Epidermal melanocyte (primary cell): ENCODE results near the gene UGP2.
A peak's percentile ranks its signal among the peaks of the same experiment; 100 is the strongest.
"Not testable (repeated sequence)": the region's sequence is repeated elsewhere in the genome, so short reads cannot be mapped to it uniquely, and the experiment has no call there.

Experiments
- DNase-seq: peaks from one replicate; pipeline ENCODE4 v3.0.0; 2011; ENCODE audit warnings: low spot score; ENCODE audit not compliant: insufficient read length

UGP2 gene

DNA sequence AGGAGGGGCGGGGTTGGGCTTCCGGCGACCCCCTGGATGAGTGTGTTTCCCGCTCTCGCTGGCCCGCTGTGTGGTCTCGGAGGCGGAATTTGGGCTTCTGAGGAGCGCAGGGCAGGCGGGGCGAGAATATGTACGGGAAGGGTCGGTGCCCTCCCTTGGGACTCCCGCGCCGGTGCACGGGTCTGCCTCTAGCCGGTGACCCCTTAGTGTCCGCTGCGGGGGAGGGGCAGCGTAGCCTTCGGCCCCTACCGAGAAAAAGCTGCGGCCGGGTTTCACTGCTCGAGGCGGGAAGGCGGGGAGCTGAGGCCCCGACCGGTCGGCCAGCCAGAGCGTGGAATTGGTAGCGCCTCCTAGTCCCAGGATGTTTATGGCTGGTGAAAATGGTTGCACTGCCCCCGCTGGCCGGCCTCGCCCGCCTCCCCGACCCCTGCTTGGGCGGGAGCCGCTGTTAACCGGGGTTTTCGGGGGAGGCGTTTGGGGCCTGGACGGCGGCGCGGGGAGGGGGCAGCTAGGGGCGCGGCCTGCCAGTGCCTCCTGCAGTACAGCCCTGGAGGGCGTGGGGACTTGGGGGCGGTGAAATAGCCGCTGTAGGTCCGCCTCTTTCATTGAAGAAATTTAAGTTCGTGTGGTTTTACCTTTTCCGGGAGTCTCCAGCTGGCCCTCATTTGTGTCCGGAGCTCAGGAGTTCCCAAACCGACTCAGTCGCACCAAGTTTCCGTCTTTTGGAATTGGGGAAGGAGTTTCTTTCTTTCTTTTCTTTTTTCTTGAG is at the start of gene UGP2:
Gene UGP2, plus strand, starts transcription at position 643 of the 769 bp plus-strand sequence. CDS start 290 bp downstream, outside the sequence.
- peak; percentile 27 for DNase-seq

DNA sequence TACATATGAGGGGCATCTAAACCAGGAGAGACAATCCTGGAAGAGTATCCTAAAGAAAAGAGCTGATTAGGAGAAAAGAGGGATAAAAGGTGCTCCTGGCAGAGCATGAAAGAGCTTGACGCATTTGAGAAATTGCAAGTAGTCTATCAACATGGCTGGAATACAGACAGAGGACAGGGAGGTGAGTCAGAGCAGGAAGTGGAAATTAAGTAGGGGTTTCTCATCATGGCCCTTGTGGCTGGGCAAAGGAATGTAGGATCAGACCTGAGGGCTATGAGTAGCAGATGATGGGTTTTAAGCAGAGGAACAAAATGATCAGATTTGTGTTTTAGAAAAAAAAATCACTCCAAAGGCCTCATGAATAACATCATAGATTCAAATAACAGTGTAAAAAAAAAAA is 49.2 kb upstream of the UGP2 start:
- DNase-seq, result no peak

DNA sequence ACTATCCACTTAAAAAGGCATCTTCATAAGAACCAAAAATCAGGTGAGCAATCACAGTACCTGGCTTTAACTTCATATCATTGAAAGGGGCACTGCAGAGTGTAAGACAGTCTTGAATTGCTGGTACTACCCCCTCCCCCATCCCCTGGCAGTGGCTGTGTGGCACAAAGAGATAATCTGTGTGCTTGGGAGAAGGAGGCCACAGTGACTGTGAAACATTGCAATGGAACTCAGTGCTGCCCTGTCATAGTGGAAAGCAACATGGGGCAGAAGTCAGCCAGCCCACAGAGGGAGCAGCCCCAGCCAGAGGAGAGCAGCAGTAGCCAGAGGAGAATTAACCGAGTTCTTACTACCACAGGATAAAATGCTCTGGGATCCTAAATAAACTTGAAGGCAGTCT is 45.3 kb upstream of the UGP2 start:
- DNase-seq, result no peak

DNA sequence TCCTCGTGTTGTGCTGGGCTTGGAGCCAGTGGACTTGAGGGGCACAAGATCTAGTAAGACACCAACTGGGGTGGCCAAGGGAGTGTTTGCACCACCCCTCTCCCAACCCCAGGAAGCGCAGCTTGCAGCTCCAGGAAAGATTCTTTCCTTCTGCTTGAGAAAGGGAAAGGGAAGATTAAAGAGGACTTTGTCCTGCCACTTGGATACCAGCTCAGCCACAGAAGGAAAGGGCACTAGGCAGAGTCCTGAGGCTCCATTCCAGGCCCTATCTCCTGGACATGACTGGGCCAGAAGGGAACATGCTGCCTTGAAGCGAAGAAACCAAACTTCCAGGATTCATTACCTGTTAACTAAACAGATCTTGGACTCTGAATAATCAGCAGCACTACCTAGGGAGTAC is 44.9 kb upstream of the UGP2 start:
- DNase-seq, result no peak

DNA sequence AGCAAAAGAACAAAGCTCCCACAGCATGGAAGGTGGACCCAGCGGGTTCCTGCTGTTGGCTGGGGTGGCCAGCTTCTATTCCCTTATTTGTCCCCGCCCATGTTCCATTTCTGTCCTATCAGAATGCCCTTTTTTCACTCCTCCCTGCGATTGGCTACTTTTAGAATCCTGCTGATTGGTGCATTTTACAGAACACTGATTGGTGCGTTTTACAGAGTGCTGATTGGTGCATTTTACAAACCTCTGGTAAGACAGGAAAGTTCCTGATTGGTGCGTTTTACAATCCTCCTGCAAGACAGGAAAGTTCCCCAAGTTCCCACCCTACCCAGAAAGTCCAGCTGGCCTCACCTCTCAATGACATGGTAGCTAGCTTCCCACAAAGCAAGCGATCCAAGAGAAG is 40.2 kb upstream of the UGP2 start:
- DNase-seq, result no peak

DNA sequence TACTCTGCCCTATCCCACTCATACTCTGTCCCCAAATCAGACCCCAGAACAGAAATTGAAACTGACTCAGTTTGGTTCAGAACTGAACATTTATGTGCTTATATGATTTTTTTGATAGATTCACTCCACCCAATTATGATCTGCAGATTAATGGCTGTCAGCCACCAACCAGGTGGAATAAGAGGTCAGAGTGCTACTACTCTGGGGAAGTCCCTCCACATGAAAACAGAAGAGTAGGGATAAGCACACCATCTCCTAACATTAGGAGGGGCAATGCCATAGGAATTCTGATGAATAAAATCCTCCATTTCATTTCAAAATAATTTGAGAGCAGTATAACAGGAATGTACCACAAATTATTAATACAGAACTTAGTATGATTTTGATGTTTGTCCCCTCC is 36.3 kb upstream of the UGP2 start:
- no peak for DNase-seq

DNA sequence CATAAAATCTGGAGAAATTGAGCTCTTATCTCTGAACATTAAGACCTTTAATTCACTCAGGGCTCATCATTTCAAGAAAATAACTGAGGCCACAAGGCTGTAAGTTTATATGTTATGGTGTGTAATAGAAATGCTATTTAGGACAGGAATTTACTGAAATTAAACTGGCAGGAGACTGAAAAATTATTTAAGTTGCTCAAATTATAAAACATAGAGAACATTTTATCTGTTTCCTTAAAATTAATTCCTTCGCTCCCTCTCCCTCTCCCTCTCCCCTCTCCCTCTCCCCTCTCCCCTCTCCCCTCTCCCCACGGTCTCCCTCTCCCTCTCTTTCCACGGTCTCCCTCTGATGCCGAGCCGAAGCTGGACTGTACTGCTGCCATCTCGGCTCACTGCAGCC is 33.7 kb upstream of the UGP2 start:
- DNase-seq, result not testable (repeated sequence)

DNA sequence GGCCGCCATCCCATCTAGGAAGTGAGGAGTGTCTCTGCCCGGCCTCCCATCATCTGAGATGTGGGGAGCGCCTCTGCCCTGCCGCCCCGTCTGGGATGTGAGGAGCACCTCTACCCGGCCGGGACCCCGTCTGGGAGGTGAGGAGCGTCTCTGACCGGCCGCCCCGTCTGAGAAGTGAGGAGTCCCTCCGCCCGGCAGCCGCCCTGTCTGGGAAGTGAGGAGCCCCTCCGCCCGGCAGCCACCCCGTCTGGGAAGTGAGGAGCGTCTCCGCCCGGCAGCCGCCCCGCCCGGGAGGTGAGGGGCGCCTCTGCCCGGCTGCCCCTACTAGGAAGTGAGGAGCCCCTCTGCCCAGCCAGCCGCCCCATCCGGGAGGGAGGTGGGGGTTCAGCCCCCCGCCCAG is 32.8 kb upstream of the UGP2 start:
- DNase-seq, result not testable (repeated sequence)

DNA sequence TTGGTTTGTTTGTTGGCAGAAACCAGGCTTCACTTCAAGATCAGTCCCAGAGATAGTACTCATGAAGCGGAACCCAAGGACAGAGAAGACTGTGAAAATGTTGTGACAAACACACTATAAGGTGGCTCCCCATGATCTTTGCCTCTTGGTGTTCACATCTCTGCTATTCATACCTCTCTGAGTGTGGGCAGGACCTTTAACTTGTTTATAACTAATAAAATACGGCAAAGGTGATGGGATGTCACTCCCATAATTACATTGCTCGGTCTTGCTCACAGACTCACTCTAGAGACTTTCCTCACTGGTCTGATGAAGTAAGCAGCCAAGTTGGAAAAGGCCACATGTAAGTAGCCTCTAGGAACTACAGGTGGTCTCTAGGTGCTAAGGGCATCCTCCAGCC is 30.6 kb upstream of the UGP2 start:
- no peak for DNase-seq

DNA sequence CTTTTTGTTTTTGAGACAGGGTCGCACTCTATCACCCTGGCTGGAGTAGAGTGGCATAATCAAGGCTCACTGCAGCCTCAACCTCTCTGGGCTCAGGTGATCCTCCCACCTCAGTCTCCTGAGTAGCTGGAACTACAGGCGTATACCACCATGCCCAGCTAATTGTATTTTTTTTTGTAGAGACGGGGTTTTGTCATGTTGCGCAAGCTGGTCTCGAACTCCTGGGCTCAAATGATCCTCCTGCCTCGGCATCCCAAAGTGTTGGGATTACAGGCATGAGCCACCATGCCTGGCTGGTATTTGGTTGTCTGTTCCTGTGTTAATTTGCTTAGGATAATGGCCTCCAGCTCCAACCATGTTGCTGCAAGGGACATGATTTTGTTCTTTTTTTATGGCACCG is 29.8 kb upstream of the UGP2 start:
- DNase-seq, result not testable (repeated sequence)

DNA sequence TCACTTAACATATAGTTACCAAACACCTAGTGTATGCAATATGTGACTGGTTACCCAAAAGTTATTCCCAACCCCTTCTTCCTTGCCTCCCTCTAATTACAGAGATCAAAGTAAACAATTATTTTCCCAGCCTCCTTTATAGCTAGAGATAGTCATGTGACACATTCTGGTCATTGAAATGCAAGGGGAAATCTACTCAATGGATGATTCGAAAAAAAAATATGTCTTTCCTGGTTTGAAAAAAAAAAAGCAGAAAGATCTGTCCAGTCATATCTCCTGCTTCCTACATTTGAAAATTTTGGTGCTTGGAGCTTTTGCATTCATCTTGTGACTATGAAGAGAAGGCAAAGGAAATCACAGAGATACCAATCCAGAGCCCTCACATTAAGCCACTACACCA is 27.6 kb upstream of the UGP2 start:
- no peak for DNase-seq

DNA sequence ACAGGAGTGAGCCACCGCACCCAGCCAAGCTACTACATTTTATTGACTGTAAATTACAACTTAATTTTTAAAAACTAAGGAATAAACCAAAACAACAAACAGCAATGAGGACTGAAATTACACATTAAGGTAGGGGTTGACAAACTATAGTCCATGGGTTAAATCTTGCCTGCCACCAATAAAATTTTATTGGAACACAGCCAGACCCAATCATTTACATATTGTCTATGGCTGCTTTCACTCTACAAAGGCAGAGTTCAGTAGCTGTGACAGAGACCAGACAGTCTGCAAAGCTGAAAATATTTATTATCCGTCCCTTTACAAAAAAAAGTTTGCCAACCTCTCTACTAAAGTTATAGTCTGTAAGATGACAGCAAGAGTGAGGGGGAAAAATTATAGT is 24.3 kb upstream of the UGP2 start:
- no peak for DNase-seq

DNA sequence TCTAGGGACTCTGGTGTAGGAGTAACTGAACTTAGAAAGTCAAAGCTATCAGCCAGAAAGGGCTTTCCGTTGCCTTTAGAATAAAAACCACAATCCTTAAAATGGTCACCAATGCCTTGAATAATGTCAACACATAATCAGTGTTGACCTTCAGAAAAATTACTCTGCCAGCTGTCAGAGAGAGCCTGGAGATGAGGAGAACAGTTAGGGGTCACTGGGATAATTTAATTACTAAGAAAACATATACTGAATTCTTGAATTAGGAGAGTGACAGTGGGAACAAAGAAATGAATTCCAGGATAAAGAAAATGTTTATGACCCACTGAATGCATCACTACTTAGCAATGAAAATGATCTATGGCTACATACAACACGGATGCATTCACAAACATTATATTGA is 23.4 kb upstream of the UGP2 start:
- no peak for DNase-seq

DNA sequence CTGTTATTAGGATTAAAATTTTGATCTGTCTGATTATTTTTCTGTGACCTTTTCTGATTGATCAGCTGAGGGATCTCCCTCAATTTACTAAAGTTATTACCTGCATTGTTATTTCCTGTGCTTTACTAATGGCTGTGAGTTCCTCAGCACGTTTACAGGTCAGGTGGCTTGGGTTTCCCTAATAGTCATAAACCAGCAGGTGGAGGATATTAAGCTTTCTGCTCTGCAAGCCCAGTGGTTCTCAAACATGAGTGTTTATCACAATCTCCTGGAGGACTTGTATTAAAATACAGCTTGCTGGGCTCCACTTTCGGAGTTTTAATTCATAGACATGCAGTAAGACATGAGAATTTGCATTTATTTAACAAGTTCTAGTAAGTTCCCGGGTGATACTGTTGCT is 22.4 kb upstream of the UGP2 start:
- no peak for DNase-seq

DNA sequence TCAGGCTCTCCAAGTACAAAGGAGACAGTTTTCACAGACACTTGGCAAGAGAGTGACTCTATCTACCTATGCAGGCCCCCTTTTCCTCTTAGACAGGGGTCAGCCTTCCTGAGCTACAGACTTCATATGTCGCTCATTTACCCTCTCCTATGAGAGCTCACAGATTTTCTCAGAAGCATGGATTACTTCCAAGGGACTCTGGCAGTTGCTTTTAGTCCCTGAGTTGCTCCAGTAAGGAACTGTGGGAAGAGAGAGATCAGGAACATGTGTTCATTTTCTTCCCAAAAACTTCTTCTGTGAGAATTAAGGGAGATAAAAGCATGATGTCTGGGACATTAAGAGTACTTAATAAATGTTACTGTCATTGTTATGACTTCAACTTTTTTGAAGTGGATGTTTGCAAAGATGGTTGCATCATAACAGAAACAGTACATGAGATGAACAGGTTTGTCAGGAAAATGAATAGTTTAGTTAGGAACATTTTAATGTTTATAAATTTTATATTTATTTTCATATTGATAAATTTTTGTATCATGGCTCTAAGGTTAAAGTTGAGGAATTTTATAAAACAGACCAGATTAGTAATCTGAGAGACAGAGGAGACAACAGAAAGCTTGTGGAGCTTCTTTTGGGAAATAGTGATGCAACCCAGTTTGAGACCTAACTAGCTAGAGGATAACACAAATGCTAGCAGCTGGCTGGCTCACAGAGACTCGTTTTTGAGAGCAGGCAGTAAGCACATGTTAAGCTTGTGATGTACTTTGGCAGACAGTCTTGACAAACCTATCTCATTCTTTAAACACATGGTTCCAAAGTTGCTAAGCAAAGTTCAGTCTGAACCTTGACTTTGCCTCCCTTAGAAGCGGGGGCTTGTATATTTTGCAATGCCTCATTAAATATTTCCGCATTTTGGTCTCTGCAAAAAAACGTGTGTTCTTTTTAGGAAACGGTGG is 21.7 kb upstream of the UGP2 start:
- DNase-seq, result no peak

DNA sequence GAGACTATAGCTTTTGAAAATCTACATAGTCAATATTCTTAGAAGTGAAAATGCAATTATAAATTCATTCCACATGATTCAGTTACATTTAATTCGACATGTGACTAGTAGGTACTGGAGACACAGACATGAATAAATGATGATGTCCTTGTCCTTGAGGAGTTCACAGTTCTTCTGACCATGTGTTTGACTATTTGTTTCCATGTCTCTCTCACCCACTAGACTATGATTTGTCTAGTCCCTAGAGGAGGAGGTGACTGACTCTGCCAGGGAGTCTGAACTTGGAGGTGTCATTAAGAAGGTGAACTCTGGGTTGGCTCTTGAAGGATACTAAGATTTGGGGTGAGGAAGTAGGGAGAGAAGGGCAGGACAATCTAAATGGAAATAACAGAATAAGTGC is 20.7 kb upstream of the UGP2 start:
- no peak for DNase-seq

DNA sequence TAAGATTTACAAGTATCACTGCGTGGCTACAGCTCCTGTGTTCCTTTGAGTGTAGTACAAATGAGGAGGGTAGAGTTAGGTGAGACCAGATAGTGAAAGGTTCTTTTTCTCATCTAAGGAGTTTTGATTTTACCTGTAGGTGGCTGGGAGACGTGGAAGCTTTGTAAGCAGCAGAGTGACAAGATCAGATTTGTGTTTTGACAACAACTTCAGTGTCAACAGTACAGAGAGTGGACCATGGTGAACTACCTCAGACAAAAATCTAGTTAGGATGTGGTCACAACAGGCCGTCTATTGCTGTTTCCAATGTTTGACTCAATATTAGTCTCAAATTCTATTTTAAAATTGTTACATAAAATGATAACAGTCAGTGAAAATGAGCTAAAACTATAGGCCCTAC is 20.3 kb upstream of the UGP2 start:
- no peak for DNase-seq

DNA sequence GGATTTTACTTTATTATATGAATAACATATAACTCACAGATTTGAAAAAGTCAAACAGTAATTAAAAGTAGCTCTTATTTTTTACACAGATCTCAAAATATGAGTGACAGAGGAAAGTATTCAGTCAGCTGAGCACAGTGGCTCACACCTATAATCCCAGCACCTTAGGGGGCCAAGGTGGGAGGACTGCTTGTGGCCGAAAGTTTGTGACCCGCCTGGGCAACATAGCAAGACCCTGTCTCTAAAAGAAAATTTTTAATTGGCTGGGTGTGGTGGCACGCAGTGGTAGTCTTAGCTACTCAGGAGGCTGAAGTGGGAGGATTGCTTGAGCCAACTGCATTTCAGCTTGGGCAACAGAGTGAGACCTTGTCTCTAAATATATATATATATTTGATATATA is 19.2 kb upstream of the UGP2 start:
- no peak for DNase-seq

DNA sequence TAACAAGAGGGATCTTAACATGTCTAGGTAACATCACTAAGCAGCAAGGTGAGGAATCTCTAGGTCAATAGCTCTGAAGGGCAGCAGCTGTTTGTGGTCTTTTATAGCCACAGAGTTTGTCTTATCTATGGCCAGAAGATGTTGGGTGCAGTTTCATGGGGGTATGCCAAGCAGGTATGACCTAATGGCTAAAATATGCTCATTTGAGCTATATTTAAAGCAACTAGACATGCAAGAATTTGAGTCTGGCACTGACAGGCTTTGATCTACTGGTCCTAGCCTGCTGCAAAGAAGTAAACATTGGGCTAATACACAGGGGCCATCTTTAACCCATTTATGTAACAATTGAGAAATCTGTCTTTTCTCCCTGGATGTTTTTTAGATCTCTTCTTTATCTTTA is 13.9 kb upstream of the UGP2 start:
- no peak for DNase-seq

DNA sequence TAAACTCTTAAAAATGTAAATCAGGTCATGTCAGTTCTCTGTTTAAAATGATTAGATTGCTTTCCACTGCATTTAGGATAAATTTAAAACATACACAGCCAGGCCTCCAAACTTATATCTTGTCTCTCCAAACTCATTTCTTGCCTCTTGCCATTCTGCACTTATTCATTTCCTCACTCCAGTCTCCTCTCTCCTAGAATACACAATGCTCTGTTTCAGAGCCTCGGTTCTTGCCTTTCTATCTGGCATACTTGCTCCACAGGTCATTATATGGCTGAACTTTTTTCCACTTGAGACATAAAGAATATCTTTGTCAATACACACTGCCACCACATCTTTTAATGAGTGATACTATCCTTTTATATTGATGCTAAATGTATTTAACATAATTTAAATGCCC is 10.5 kb upstream of the UGP2 start:
- DNase-seq, result no peak

DNA sequence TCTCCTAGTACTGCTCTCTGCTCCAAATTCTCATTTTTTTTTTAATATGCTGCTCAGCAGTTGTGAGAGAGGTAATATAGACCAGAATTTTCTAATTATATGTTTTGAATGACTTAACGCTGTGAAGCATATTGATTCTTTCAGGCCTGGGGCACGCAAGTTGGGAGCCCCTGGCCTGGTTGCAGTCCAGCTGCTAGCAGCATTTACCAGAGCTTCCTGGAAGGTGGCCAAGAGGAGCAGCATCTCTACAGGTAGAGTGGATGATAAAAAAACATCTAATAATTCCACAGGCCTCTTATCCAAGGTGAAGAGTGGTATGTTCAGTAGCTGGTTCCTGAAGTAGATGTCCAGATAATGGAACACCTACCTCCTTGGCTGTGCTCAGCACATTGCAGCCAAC is 7.3 kb upstream of the UGP2 start:
- DNase-seq, result no peak

DNA sequence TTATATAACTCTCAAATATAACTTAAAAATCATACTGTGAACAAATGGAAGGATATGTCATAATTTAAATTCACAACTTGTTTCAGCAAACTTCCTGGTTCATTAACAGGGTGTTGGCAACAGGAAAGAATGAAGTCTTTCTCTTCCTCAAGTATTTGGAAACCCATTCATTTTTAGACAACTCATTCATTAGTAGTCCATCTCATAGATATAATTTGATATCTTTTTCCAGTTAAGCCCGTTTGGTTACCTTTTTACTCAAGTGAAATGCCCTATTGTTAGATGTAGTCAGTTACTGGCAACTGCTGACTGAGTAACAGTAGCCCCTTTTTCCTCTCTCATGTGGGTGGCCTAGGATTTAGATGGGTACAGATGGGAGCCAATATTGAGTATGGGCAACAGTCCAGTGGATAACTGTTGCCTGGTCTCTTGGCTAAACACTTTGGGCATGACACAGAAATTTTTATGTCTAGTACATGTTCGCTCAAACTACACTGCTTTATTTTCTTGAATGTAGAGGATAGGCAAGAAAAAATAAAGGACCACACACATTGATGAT is 4.6 kb upstream of the UGP2 start:
- DNase-seq, result no peak
